Small intestine (tissue), 7 donors: ENCODE results near the gene ITGAL. TPM values are rescaled to one million over a fixed set of nuclear protein-coding genes. Genes with fewer than 3 reads are reported as not detected.
"Not testable (repeated sequence)": the region's sequence is repeated elsewhere in the genome, so short reads cannot be mapped to it uniquely, and the experiment has no call there.

ENCODE experiments used
- DNase-seq, 2 donors: peaks; one replicate each; pipeline versions ENCODE4 v3.0.0 to v3.0.0-alpha.2; 2013
- FAIRE-seq: peaks from 2 replicates; lab custom pipeline; 2012; peaks lifted over from hg19 to GRCh38; lab: Jason Lieb, UNC
- H3K27ac ChIP-seq, 3 donors: one replicate each; pipeline ENCODE4 v1.5.1; 2013; ENCODE audit warnings: low read length in 2 of 3, mild to moderate bottlenecking in 2 of 3, control low read depth in 1 of 3, inconsistent platforms in 1 of 3, low read depth in 1 of 3, moderate library complexity in 1 of 3
- H3K27me3 ChIP-seq, 3 donors: one replicate each; pipeline ENCODE4 v1.6.1; 2013; ENCODE audit warnings: low read length in 3 of 3, inconsistent platforms in 1 of 3; ENCODE audit not compliant: control insufficient read depth in 3 of 3, insufficient read depth in 3 of 3
- H3K36me3 ChIP-seq, 3 donors: one replicate each; pipeline ENCODE4 v1.6.1; 2013; ENCODE audit warnings: low read length in 3 of 3, inconsistent platforms in 1 of 3, low read depth in 1 of 3, mild to moderate bottlenecking in 1 of 3, moderate library complexity in 1 of 3; ENCODE audit not compliant: control insufficient read depth in 3 of 3, insufficient read depth in 2 of 3
- H3K4me1 ChIP-seq, 3 donors: one replicate each; pipeline ENCODE4 v1.6.1; 2013; ENCODE audit warnings: low read length in 2 of 3, inconsistent platforms in 1 of 3, low read depth in 1 of 3, mild to moderate bottlenecking in 1 of 3, moderate library complexity in 1 of 3; ENCODE audit not compliant: control insufficient read depth in 3 of 3, insufficient read depth in 2 of 3
- H3K4me3 ChIP-seq, 3 donors: one replicate each; pipeline ENCODE4 v1.5.1; 2013; ENCODE audit warnings: low read length in 3 of 3, control low read depth in 1 of 3, inconsistent platforms in 1 of 3, low read depth in 1 of 3, mild to moderate bottlenecking in 1 of 3, moderate library complexity in 1 of 3
- H3K9me3 ChIP-seq, 2 donors: one replicate each; pipeline ENCODE4 v1.6.1; 2013; ENCODE audit warnings: low read depth in 1 of 2, low read length in 1 of 2; ENCODE audit not compliant: control insufficient read depth in 2 of 2, insufficient read depth in 1 of 2
- WGBS, 3 donors: extraction: QIAGEN DNeasy Blood & Tissue Kit; methylation state at CpG; one replicate each; pipeline ENCODE4 v1.1.7; 2013; 5-methylcytosine and 5-hydroxymethylcytosine counted together
- polyA plus RNA-seq, 4 donors: library from polyadenylated mRNA; stranded (reverse) in 3 of 4; unstranded in 1 of 4; fragments of 200-250 nt in 3 of 4; fragments of 120-200 nt in 1 of 4; gene quantifications; one replicate each; pipeline versions ENCODE4 v1.2.1 to v1.2.3, GENCODE V29; 2013
- donor health status: healthy with polysubstance abuse.
- donor health status: control.
- donor health status: control.
- donor health status: Bipolar disorder and iron deficiency.
- donor health status: healthy.

ITGAL gene
- polyA plus RNA-seq, 4 donors: 1.1 to 4.1 (median 2.6) TPM

DNA sequence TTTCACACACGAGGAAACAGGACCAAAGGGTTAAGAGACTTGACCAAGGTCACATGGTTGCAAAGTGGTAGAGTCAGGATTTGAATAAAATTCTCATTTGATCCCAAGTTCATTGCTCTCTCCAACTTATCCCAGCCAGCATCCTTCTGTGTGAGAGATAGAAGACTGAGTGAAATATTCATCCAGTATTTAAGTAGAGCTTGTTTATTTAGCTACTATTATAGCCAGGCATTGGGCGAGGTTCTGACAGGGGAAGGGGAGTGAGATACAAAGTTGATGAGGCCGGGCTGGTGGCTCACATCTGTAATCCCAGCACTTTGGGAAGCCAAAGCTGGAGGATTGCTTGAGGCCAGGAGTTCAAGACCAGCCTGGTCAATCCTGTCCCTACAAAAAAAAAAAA, 4.4 kb downstream of the ITGAL start:
- H3K27ac ChIP-seq: no peak overlapping the region
- peaks cover 0 to 14% (median 0%) of the 10 kb centered on the region in 3 donors for H3K27me3 ChIP-seq
- no peaks in the 10 kb centered on the region for H3K4me1 ChIP-seq
- H3K36me3 ChIP-seq: no peaks in the 10 kb centered on the region
- no peak for FAIRE-seq
- no peak overlapping the region for H3K4me3 ChIP-seq
- 56 to 68% (median 61%) methylated on average over 3 of the region's 3 CpGs for WGBS, 3 donors
- H3K9me3 ChIP-seq: no peaks in the 10 kb centered on the region
- DNase-seq: no peak

DNA sequence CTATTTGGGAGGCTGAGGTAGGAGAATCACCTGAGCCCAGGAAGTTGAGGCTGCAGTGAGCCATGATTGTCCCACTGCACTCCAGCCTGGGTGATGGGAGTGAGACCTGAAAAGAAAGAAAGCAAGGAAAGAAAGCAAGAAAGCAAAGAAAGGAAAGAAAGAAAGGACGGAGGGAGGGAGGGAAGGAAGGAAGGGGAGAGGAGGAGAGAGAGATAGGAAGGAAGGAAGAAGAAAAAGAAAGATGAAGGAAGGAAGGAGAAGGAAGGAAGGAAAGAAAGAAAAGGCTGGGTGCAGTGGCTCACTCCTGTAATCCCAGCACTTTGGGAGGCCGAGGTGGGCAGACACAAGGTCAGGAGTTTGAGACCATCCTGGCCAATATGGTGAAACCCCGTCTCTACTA, 5.2 kb downstream of the ITGAL start:
- H3K36me3 ChIP-seq, H3K4me1 ChIP-seq, H3K4me3 ChIP-seq, DNase-seq, H3K9me3 ChIP-seq, H3K27ac ChIP-seq, FAIRE-seq: not testable (repeated sequence)
- WGBS, 3 donors: 88 to 92% (median 90%) methylated on average over 3 of the region's 3 CpGs
- H3K27me3 ChIP-seq: peaks cover 0 to 14% (median 0%) of the 10 kb centered on the region in 3 donors

DNA sequence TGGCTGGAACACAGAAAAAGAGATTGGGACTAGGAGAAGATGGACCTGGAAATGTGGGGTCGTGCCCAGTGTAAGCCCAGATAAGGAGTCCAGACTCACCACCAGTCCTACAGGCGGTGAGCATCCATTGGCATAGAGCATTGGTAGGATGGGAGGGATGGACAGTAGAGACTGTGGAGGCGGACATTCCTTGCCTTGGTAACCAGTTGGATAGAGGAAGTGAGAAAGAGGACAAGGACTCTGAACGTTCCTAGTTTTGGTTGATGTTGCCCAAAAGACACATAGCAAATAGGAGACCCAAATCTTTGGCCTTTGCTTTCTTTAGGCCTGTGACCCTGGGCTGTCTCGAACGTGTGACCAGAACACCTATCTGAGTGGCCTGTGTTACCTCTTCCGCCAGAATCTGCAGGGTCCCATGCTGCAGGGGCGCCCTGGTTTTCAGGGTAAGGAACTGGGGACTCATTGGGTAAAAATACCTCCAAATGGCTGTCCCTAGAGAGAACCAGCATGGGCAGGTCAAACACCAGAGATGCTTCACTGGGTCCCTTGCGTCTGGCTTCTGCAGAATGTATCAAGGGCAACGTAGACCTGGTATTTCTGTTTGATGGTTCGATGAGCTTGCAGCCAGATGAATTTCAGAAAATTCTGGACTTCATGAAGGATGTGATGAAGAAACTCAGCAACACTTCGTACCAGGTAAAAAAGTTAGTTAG, 6.4 kb downstream of the ITGAL start:
- H3K4me1 ChIP-seq: no peaks in the 10 kb centered on the region
- peaks cover 0 to under 1% (median 0%) of the 10 kb centered on the region in 3 donors for H3K36me3 ChIP-seq
- H3K27ac ChIP-seq: no peak overlapping the region
- no peak for DNase-seq
- H3K27me3 ChIP-seq: peaks cover 0 to 6% (median 0%) of the 10 kb centered on the region in 3 donors
- WGBS, 3 donors: 91 to 93% (median 93%) methylated on average over 12 of the region's 12 CpGs
- H3K4me3 ChIP-seq: no peak overlapping the region
- no peak for FAIRE-seq
- H3K9me3 ChIP-seq: no peaks in the 10 kb centered on the region

DNA sequence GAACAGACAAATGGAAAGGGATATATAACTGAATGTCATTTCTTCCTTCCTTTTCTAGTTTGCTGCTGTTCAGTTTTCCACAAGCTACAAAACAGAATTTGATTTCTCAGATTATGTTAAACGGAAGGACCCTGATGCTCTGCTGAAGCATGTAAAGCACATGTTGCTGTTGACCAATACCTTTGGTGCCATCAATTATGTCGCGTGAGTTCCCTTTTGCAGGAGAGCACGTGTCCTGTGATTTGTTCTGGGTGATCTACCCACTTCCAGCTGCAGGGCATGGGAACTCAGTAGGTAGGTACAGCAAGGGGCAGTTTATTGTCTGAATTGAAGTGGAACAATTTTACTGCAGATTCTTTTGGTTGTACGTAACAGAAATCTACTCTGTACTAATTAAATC, 8.8 kb downstream of the ITGAL start:
- no peaks in the 10 kb centered on the region for H3K4me1 ChIP-seq
- H3K4me3 ChIP-seq: no peak overlapping the region
- no peak for FAIRE-seq
- H3K9me3 ChIP-seq: no peaks in the 10 kb centered on the region
- no peak overlapping the region for H3K27ac ChIP-seq
- no peaks in the 10 kb centered on the region for H3K27me3 ChIP-seq
- WGBS, 3 donors: 86 to 98% (median 88%) methylated on average over 5 of the region's 5 CpGs
- peaks cover 0 to 6% (median 2%) of the 10 kb centered on the region in 3 donors for H3K36me3 ChIP-seq
- no peak for DNase-seq

DNA sequence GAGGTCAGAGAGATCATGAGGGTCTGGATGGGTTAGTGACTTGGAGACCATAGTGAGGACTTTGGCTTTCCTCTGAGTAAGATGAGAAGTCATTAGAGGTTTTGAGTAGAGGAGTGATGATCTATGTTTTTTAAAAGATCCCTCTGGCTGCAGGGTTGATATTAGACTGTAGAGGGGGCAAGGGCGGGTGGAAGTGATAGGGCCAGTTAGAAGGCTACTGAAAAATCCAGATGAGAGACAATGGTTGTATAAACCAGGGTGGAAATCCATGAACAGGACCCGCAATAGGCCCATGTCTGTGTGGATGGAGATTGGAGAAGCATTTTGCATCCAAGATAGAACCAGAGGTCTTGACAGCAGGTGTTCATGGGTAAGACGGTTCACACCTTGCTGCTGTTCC, 9.8 kb downstream of the ITGAL start:
- 92 to 94% (median 92%) methylated on average over 3 of the region's 3 CpGs for WGBS, 3 donors

DNA sequence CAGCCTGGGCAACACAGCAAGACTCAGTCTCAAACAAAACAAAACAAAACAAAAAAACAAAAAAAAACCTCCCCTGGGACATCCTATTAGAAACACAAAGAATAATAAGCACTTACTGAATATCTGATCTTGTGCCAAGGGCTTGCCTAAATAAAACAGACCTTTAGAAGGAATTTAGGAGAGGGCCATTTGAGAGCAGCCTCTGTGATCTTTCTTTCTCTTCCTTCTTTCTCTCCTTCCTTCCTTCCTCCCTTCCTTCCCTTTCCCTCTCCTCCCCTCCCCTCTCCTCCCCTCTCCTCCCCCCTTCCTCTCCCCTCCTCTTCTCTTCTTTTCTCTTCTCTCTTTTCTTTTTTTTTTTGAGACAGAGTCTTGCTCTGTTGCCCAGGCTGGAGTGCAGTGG, 12.3 kb downstream of the ITGAL start:
- FAIRE-seq (no peak), DNase-seq (no peak)
- Histone ChIP-seq H3K27ac (no peak overlapping the region), H3K27me3 (no peaks in the 10 kb centered on the region), H3K4me3 (no peak overlapping the region), H3K9me3 (no peaks in the 10 kb centered on the region), H3K4me1 (no peaks in the 10 kb centered on the region), H3K36me3 (peaks cover 0 to 8% (median 2%) of the 10 kb centered on the region in 3 donors)

More for the DNA sequence above, 9.8 kb downstream of the ITGAL start:
- Histone ChIP-seq H3K27ac (no peak overlapping the region), H3K9me3 (no peaks in the 10 kb centered on the region), H3K4me1 (no peaks in the 10 kb centered on the region), H3K27me3 (no peaks in the 10 kb centered on the region), H3K4me3 (no peak overlapping the region), H3K36me3 (peaks cover 0 to 6% (median 2%) of the 10 kb centered on the region in 3 donors)
- FAIRE-seq (no peak), DNase-seq (peak in 1 of 2 donors; percentile 25)

DNA sequence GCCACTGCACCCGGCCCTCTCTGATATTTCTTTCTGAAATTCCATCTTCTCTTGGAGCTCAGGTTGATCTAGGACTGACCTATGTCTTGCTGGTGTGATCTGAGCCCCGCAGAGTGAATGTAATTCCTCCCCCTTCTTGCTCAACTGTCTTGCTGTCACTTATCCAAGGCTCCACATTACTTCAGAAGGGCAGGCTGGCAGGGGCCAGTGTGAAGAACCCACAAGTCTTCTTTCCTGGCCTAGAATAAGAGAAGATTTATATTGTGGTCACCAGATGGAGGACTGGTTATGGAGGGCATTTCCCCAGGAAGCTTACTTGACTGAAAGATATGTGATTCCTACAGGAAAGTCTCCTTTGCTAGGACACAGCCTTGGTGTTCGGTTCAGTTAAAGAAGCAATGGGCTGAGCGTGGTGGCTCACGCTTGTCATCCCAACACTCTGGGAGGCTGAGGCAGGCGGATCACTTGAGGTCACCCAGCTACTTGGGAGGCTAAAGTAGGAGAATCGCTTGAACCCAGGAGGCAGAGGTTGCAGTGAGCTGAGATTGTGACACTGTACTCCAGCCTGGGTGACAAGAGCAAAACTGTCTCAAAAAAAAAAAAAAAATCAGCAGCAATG, 13.4 kb downstream of the ITGAL start:
- Histone ChIP-seq H3K4me1 (no peaks in the 10 kb centered on the region), H3K36me3 (peaks cover 0 to 8% (median 2%) of the 10 kb centered on the region in 3 donors), H3K9me3 (no peaks in the 10 kb centered on the region), H3K4me3 (no peak overlapping the region), H3K27me3 (no peaks in the 10 kb centered on the region), H3K27ac (no peak overlapping the region)
- 86 to 95% (median 93%) methylated on average over 7 of the region's 7 CpGs for WGBS, 3 donors
- no peak for DNase-seq
- no peak for FAIRE-seq

DNA sequence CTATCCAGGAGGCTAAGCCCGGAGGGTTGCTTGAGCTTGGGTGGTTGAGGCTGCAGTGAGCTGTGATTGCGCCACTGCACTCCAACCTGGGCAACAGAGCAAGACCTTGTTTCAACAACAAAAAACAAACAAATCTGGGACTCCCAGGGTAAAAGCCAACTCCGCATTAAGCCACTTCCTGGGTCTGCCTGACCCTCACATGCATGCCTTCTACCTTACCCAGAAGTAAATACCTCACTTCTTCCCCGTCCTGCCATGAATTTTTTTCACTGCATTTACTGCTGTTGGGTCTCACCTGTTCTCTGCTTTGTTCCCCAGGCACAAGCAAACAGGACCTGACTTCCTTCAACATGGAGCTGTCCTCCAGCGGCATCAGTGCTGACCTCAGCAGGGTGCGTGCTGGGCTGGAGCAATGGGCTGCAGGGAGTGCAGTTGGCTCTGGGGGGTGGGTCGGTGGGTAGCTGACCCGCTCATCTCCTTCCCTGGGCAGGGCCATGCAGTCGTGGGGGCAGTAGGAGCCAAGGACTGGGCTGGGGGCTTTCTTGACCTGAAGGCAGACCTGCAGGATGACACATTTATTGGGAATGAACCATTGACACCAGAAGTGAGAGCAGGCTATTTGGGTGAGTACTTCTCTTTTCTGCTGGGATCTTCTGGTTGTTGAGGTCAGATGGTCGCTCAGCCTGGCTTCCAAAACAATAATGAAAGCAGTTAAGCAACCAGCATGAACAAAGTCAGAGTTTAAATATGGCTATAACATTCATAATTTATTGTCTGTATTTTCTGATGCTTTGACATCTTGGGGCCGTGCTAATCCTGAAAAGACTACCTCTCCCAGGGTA, 16.4 kb downstream of the ITGAL start:
- H3K4me1 ChIP-seq: no peaks in the 10 kb centered on the region
- H3K27ac ChIP-seq: no peak overlapping the region
- FAIRE-seq (no peak), DNase-seq (no peak)
- 71 to 84% (median 82%) methylated on average over 11 of the region's 11 CpGs for WGBS, 3 donors
- H3K27me3 ChIP-seq: no peaks in the 10 kb centered on the region
- H3K4me3 ChIP-seq: no peak overlapping the region
- peaks cover 0 to 8% (median under 1%) of the 10 kb centered on the region in 3 donors for H3K36me3 ChIP-seq
- H3K9me3 ChIP-seq: no peaks in the 10 kb centered on the region
